Kidney epithelial cell (primary cell): ENCODE data around the gene RAD23B. TPM values are rescaled to one million over a fixed set of nuclear protein-coding genes. Genes with fewer than 3 reads are reported as not detected.

Source experiments
- DNase-seq: peaks from one replicate; pipeline ENCODE4 v3.0.0-alpha.2; 2010; ENCODE audit warnings: low read depth
- H3K27me3 ChIP-seq: 2 replicates; pipeline ENCODE4 v1.6.0; 2011; ENCODE audit warnings: low read length; ENCODE audit not compliant: control insufficient read depth, insufficient read depth
- H3K36me3 ChIP-seq: 2 replicates; pipeline ENCODE4 v1.5.1; 2011; ENCODE audit warnings: low read length; ENCODE audit not compliant: control insufficient read depth, insufficient read depth
- H3K4me3 ChIP-seq: 2 replicates; pipeline ENCODE4 v1.5.1; 2011; ENCODE audit warnings: low read depth, mild to moderate bottlenecking, control low read depth, low read length
- CTCF ChIP-seq: IDR thresholded peaks from 2 replicates; pipeline ENCODE4 v1.5.1; 2011; ENCODE audit warnings: mild to moderate bottlenecking, moderate library complexity, low read length, control low read depth, inconsistent platforms; ENCODE audit not compliant: insufficient read depth, poor library complexity, severe bottlenecking
- total RNA-seq: library from RNA; depleted of rRNA; stranded (reverse); fragments of >200 nt; gene quantifications from 2 replicates; pipeline ENCODE4 v1.2.3, GENCODE V29; 2015

RAD23B gene
- total RNA-seq, 1 donor from 2014 or later: 76.0 TPM

GRCh38 chr9:107263289-107263688 is 19.8 kb upstream of the RAD23B start:
- Histone ChIP-seq H3K27me3 (no peaks in the 10 kb centered on the region), H3K4me3 (no peak overlapping the region), H3K36me3 (no peaks in the 10 kb centered on the region)
- no peak for TF ChIP-seq CTCF
- no peak for DNase-seq

- Histone ChIP-seq H3K27me3 (no peaks in the 10 kb centered on the region), H3K36me3 (no peaks in the 10 kb centered on the region), H3K4me3 (no peak overlapping the region)
- TF ChIP-seq CTCF: no peak
- no peak for DNase-seq
Measured at GRCh38 chr9:107266624-107267368, 16.3 kb upstream of the RAD23B start.

GRCh38 chr9:107268560-107268959 is 14.5 kb upstream of the RAD23B start:
- no peaks in the 10 kb centered on the region for H3K36me3 ChIP-seq
- no peaks in the 10 kb centered on the region for H3K27me3 ChIP-seq
- no peak for DNase-seq
- H3K4me3 ChIP-seq: no peak overlapping the region
- no peak for TF ChIP-seq CTCF

GRCh38 chr9:107269254-107269653 is 13.8 kb upstream of the RAD23B start:
- no peak for DNase-seq
- Histone ChIP-seq H3K4me3 (no peak overlapping the region), H3K27me3 (no peaks in the 10 kb centered on the region), H3K36me3 (no peaks in the 10 kb centered on the region)
- no peak for TF ChIP-seq CTCF

GRCh38 chr9:107269681-107270080 is 13.4 kb upstream of the RAD23B start:
- no peak for TF ChIP-seq CTCF
- H3K27me3 ChIP-seq: no peaks in the 10 kb centered on the region
- no peaks in the 10 kb centered on the region for H3K36me3 ChIP-seq
- no peak for DNase-seq
- no peak overlapping the region for H3K4me3 ChIP-seq

GRCh38 chr9:107270082-107270481 is 13.0 kb upstream of the RAD23B start:
- Histone ChIP-seq H3K36me3 (no peaks in the 10 kb centered on the region), H3K27me3 (no peaks in the 10 kb centered on the region), H3K4me3 (no peak overlapping the region)
- no peak for TF ChIP-seq CTCF
- DNase-seq: no peak
